HEK293 (cell line): ENCODE data around the gene NR3C2.

Experiments used
- CTCF ChIA-PET: fragments of 350-600 bp; formaldehyde crosslinking; extraction: SDS; loops from one replicate; lab custom pipeline; 2021; ENCODE audit warnings: antibody characterized with exemption; lab: Yijun Ruan, JAX
- POLR2A ChIA-PET: fragments of 300-600 bp; formaldehyde crosslinking; extraction: SDS; loops from one replicate; lab custom pipeline; 2020; ENCODE audit warnings: antibody characterized with exemption, inconsistent platforms; lab: Yijun Ruan, JAX
- H3K27ac ChIP-seq: fragments of 200-500 bp; sonication (Bioruptor generic); 2 replicates; pipeline ENCODE4 v1.5.1; 2014; ENCODE audit warnings: low read depth, low read length, control low read depth, inconsistent platforms; ENCODE audit errors: extremely low read depth
- H3K36me3 ChIP-seq, 2 experiments: fragments of 200-500 bp in 1 of 2; sonication (Bioruptor generic) in 1 of 2; 1 replicate in 1 of 2; 2 replicates in 1 of 2; pipeline ENCODE4 v1.5.1; 2014 to 2017; ENCODE audit warnings: inconsistent platforms in 2 of 2, low read length in 2 of 2; ENCODE audit not compliant: control insufficient read depth in 2 of 2, insufficient read depth in 1 of 2
- H3K4me1 ChIP-seq: fragments of 200-500 bp; sonication (Bioruptor generic); 2 replicates; pipeline ENCODE4 v1.5.1; 2014; ENCODE audit warnings: mild to moderate bottlenecking, low read length, inconsistent platforms; ENCODE audit not compliant: control insufficient read depth, insufficient read depth
- H3K4me3 ChIP-seq: 2 replicates; pipeline ENCODE4 v1.5.1; 2011; ENCODE audit warnings: low read depth, mild to moderate bottlenecking, control low read depth, low read length, moderate library complexity
- H3K9me3 ChIP-seq: fragments of 200-500 bp; sonication (Bioruptor generic); 2 replicates; pipeline ENCODE4 v1.5.1; 2014; ENCODE audit warnings: low read depth, low read length, inconsistent platforms; ENCODE audit not compliant: control insufficient read depth, insufficient read depth
- GFI1B ChIP-seq: fragments of 450-650 bp; formaldehyde crosslinking; IDR thresholded peaks from 2 replicates; pipeline ENCODE4 v1.5.1; 2016; ENCODE audit warnings: missing biosample characterization, missing genetic modification characterization
- GLI4 ChIP-seq: fragments of 450-650 bp; formaldehyde crosslinking; IDR thresholded peaks from 2 replicates; pipeline ENCODE4 v1.5.1; 2016; ENCODE audit warnings: missing biosample characterization, missing genetic modification characterization
- MEIS1 ChIP-seq: sonication (generic); formaldehyde crosslinking; IDR thresholded peaks from 2 replicates; pipeline ENCODE4 v1.8.1; 2022; ENCODE audit warnings: missing genetic modification reagents, mild to moderate bottlenecking, borderline replicate concordance
- TRIM28 ChIP-seq: IDR thresholded peaks from 2 replicates; pipeline ENCODE4 v1.6.1; 2011; ENCODE audit warnings: low read length, control low read depth, borderline replicate concordance
- ZFHX2 ChIP-seq: fragments of 450-650 bp; formaldehyde crosslinking; conservative IDR thresholded peaks from 2 replicates; pipeline ENCODE4 v1.5.1; 2016; ENCODE audit warnings: missing biosample characterization, missing genetic modification characterization
- ZFP41 ChIP-seq: fragments of 450-650 bp; formaldehyde crosslinking; IDR thresholded peaks from 2 replicates; pipeline ENCODE4 v1.5.1; 2016; ENCODE audit warnings: missing biosample characterization, missing genetic modification characterization, borderline replicate concordance
- ZNF114 ChIP-seq: fragments of 450-650 bp; formaldehyde crosslinking; IDR thresholded peaks from 2 replicates; pipeline ENCODE4 v1.5.0; 2017; ENCODE audit warnings: missing biosample characterization, missing genetic modification characterization
- ZNF121 ChIP-seq: fragments of 450-650 bp; formaldehyde crosslinking; IDR thresholded peaks from 2 replicates; pipeline ENCODE4 v1.5.1; 2016; ENCODE audit warnings: missing biosample characterization, missing genetic modification characterization
- ZNF132 ChIP-seq: fragments of 450-650 bp; formaldehyde crosslinking; IDR thresholded peaks from 2 replicates; pipeline ENCODE4 v1.5.1; 2017; ENCODE audit warnings: missing biosample characterization, missing genetic modification characterization, borderline replicate concordance
- ZNF138 ChIP-seq: fragments of 450-650 bp; formaldehyde crosslinking; IDR thresholded peaks from 2 replicates; pipeline ENCODE4 v1.5.1; 2016; ENCODE audit warnings: missing biosample characterization, missing genetic modification characterization, borderline replicate concordance
- ZNF157 ChIP-seq: fragments of 450-650 bp; formaldehyde crosslinking; IDR thresholded peaks from 2 replicates; pipeline ENCODE4 v1.5.1; 2016; ENCODE audit warnings: missing biosample characterization, missing genetic modification characterization
- ZNF19 ChIP-seq: fragments of 450-650 bp; formaldehyde crosslinking; IDR thresholded peaks from 2 replicates; pipeline ENCODE4; 2016; ENCODE audit warnings: missing biosample characterization, missing genetic modification characterization, low read depth
- ZNF211 ChIP-seq: fragments of 450-650 bp; formaldehyde crosslinking; IDR thresholded peaks from 2 replicates; pipeline ENCODE4 v1.5.1; 2016; ENCODE audit warnings: low read depth, missing biosample characterization, missing genetic modification characterization
- ZNF23 ChIP-seq: fragments of 450-650 bp; formaldehyde crosslinking; IDR thresholded peaks from 2 replicates; pipeline ENCODE4 v1.5.1; 2016; ENCODE audit warnings: missing biosample characterization, missing genetic modification characterization, borderline replicate concordance
- ZNF266 ChIP-seq: fragments of 450-650 bp; formaldehyde crosslinking; IDR thresholded peaks from 2 replicates; pipeline ENCODE4 v1.5.1; 2016; ENCODE audit warnings: missing biosample characterization, missing genetic modification characterization, low read depth
- ZNF292 ChIP-seq: fragments of 450-650 bp; formaldehyde crosslinking; IDR thresholded peaks from 2 replicates; pipeline ENCODE4 v1.5.1; 2016; ENCODE audit warnings: low read depth, missing biosample characterization, missing genetic modification characterization, borderline replicate concordance
- ZNF354C ChIP-seq: fragments of 450-650 bp; formaldehyde crosslinking; IDR thresholded peaks from 2 replicates; pipeline ENCODE4 v1.5.1; 2016; ENCODE audit warnings: missing biosample characterization, missing genetic modification characterization, low read depth, borderline replicate concordance
- ZNF366 ChIP-seq: fragments of 450-650 bp; formaldehyde crosslinking; conservative IDR thresholded peaks from 2 replicates; pipeline ENCODE4 v1.5.1; 2016; ENCODE audit warnings: missing biosample characterization, missing genetic modification characterization
- ZNF433 ChIP-seq: fragments of 450-650 bp; formaldehyde crosslinking; IDR thresholded peaks from 2 replicates; pipeline ENCODE4 v1.5.1; 2016; ENCODE audit warnings: missing biosample characterization, missing genetic modification characterization, low read depth
- ZNF521 ChIP-seq: fragments of 450-650 bp; formaldehyde crosslinking; IDR thresholded peaks from 2 replicates; pipeline ENCODE4 v1.5.1; 2017; ENCODE audit warnings: missing biosample characterization, mild to moderate bottlenecking, missing genetic modification characterization
- ZNF549 ChIP-seq: fragments of 450-650 bp; IDR thresholded peaks from 2 replicates; pipeline ENCODE4 v1.5.1; 2018; ENCODE audit warnings: missing biosample characterization, missing genetic modification characterization, mild to moderate bottlenecking, inconsistent platforms, moderate library complexity
- ZNF560 ChIP-seq: fragments of 450-650 bp; formaldehyde crosslinking; IDR thresholded peaks from 2 replicates; pipeline ENCODE4 v1.5.1; 2017; ENCODE audit warnings: missing biosample characterization, missing genetic modification characterization, borderline replicate concordance
- ZNF624 ChIP-seq: fragments of 450-650 bp; formaldehyde crosslinking; IDR thresholded peaks from 2 replicates; pipeline ENCODE4 v1.5.1; 2017; ENCODE audit warnings: missing biosample characterization, missing genetic modification characterization
- ZNF747 ChIP-seq: fragments of 450-650 bp; formaldehyde crosslinking; IDR thresholded peaks from 2 replicates; pipeline ENCODE4 v1.5.1; 2016; ENCODE audit warnings: missing biosample characterization, missing genetic modification characterization
- ZNF830 ChIP-seq: fragments of 450-650 bp; IDR thresholded peaks from 2 replicates; pipeline ENCODE4 v1.5.0; 2018; ENCODE audit warnings: missing biosample characterization, missing genetic modification characterization, low read depth, mild to moderate bottlenecking, moderate library complexity
- ZNF837 ChIP-seq: fragments of 450-650 bp; formaldehyde crosslinking; IDR thresholded peaks from 2 replicates; pipeline ENCODE4 v1.5.1; 2016; ENCODE audit warnings: missing biosample characterization, missing genetic modification characterization
- TF ChIP-seq, protein P1 (sequence below): fragments of 450-650 bp; formaldehyde crosslinking; IDR thresholded peaks from 2 replicates; pipeline ENCODE4; 2016; ENCODE audit warnings: missing biosample characterization, missing genetic modification characterization
- TF ChIP-seq, protein P2 (sequence below): fragments of 450-650 bp; formaldehyde crosslinking; IDR thresholded peaks from 2 replicates; pipeline ENCODE4 v1.5.1; 2017; ENCODE audit warnings: missing biosample characterization, missing genetic modification characterization
- TF ChIP-seq, protein P3 (sequence below): fragments of 450-650 bp; formaldehyde crosslinking; IDR thresholded peaks from 2 replicates; pipeline ENCODE4 v1.5.1; 2016; ENCODE audit warnings: missing biosample characterization, missing genetic modification characterization, low read depth
- TF ChIP-seq, protein P4 (sequence below): fragments of 450-650 bp; formaldehyde crosslinking; IDR thresholded peaks from 2 replicates; pipeline ENCODE4 v1.5.1; 2016; ENCODE audit warnings: missing biosample characterization, missing genetic modification characterization
- TF ChIP-seq, protein P5 (sequence below): fragments of 450-650 bp; formaldehyde crosslinking; IDR thresholded peaks from 2 replicates; pipeline ENCODE4 v1.5.1; 2016; ENCODE audit warnings: missing biosample characterization, missing genetic modification characterization

The NR3C2 gene

DNA sequence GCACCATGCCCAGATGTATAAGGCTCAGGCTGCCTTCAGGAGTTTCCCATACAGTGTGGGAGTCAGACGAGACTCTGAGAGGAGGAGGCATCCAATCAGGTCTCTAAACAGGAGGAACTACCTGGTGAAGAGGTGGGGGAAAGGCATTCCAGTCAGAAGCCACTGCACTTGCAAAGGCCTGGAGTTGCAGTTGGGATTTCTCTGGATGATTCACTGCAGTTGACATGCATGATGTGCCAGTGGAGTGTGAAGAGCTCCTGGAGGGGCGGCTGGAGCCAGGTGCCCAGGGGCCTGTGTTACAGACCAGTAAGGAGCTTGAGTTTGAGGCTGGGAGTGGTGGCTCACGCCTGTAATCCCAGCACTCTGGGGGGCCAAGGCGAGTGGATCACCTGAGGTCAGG, 371.2 kb downstream of the NR3C2 start:
- Histone ChIP-seq H3K27ac (no peak overlapping the region), H3K4me3 (no peak overlapping the region), H3K9me3 (no peaks in the 10 kb centered on the region), H3K4me1 (no peaks in the 10 kb centered on the region)
- ChIA-PET CTCF (interaction anchor here (0.7 kb wide), 1 partner anchor 523 kb away, joined by 3 read pairs; no protein-coding TSS in a partner anchor), POLR2A (no interaction called here)
- no peak for TF ChIP-seq ZNF132 (tag by site-specific recombination)
- no peak for TF ChIP-seq ZNF837
- no peak for TF ChIP-seq ZNF747 (tag by site-specific recombination)
- TF ChIP-seq, protein P1, sequence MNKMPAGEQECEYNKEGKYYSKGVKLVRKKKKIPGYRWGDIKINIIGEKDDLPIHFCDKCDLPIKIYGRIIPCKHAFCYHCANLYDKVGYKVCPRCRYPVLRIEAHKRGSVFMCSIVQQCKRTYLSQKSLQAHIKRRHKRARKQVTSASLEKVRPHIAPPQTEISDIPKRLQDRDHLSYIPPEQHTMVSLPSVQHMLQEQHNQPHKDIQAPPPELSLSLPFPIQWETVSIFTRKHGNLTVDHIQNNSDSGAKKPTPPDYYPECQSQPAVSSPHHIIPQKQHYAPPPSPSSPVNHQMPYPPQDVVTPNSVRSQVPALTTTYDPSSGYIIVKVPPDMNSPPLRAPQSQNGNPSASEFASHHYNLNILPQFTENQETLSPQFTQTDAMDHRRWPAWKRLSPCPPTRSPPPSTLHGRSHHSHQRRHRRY (tag by site-specific recombination): no peak
- no peak for TF ChIP-seq TRIM28
- no peak for TF ChIP-seq ZNF624 (tag by site-specific recombination)
- TF ChIP-seq ZNF266: no peak
- no peak for TF ChIP-seq ZNF830 (tag by site-specific recombination)
- TF ChIP-seq ZNF560 (tag by site-specific recombination): no peak
- no peak for TF ChIP-seq ZNF121 (tag by site-specific recombination)
- TF ChIP-seq ZFHX2: no peak
- TF ChIP-seq, protein P2, sequence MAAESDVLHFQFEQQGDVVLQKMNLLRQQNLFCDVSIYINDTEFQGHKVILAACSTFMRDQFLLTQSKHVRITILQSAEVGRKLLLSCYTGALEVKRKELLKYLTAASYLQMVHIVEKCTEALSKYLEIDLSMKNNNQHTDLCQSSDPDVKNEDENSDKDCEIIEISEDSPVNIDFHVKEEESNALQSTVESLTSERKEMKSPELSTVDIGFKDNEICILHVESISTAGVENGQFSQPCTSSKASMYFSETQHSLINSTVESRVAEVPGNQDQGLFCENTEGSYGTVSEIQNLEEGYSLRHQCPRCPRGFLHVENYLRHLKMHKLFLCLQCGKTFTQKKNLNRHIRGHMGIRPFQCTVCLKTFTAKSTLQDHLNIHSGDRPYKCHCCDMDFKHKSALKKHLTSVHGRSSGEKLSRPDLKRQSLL (tag by site-specific recombination): no peak
- no peak for TF ChIP-seq GFI1B
- no peak for TF ChIP-seq ZNF292 (tag by site-specific recombination)
- no peak for TF ChIP-seq ZNF114 (tag by site-specific recombination)
- TF ChIP-seq, protein P3, sequence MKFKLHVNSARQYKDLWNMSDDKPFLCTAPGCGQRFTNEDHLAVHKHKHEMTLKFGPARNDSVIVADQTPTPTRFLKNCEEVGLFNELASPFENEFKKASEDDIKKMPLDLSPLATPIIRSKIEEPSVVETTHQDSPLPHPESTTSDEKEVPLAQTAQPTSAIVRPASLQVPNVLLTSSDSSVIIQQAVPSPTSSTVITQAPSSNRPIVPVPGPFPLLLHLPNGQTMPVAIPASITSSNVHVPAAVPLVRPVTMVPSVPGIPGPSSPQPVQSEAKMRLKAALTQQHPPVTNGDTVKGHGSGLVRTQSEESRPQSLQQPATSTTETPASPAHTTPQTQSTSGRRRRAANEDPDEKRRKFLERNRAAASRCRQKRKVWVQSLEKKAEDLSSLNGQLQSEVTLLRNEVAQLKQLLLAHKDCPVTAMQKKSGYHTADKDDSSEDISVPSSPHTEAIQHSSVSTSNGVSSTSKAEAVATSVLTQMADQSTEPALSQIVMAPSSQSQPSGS (tag by site-specific recombination): no peak
- TF ChIP-seq ZNF549: no peak
- TF ChIP-seq MEIS1 (CRISPR knock-in tag): no peak
- TF ChIP-seq, all 188 proteins: peak for 0
- peaks cover 0 to 10% of the 10 kb centered on the region in 2 experiments; a peak in 1 of 3 replicates for H3K36me3 ChIP-seq

DNA sequence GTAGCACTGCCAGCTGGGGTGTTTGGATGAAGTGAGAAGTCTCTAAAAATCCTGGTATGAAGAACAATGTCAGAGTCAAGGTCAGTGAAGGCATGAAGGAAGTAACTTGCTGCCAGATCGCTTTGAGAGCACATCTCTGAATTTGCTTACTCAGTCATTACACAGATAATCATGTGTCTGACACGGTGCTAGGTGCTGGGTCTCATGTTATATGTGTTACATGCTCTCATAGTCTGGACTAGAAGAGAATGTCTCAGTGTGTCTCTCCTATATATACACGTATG, 372.4 kb downstream of the NR3C2 start:
- POLR2A ChIA-PET: no interaction called here
- Histone ChIP-seq H3K27ac (no peak overlapping the region), H3K4me3 (no peak overlapping the region), H3K4me1 (no peaks in the 10 kb centered on the region), H3K36me3 (peaks cover 0 to 10% of the 10 kb centered on the region in 2 experiments; a peak in 1 of 3 replicates), H3K9me3 (no peaks in the 10 kb centered on the region)
- CTCF ChIA-PET: no interaction called here
- TF ChIP-seq ZNF23 (tag by site-specific recombination) (no peak), ZNF157 (tag by site-specific recombination) (no peak), ZFP41 (tag by site-specific recombination) (no peak), ZNF433 (tag by site-specific recombination) (no peak), ZNF19 (tag by site-specific recombination) (no peak), ZNF211 (tag by site-specific recombination) (no peak), ZNF521 (tag by site-specific recombination) (no peak), ZNF354C (tag by site-specific recombination) (no peak), GLI4 (tag by site-specific recombination) (no peak), ZNF138 (tag by site-specific recombination) (no peak), ZNF366 (no peak)
- TF ChIP-seq, protein P4, sequence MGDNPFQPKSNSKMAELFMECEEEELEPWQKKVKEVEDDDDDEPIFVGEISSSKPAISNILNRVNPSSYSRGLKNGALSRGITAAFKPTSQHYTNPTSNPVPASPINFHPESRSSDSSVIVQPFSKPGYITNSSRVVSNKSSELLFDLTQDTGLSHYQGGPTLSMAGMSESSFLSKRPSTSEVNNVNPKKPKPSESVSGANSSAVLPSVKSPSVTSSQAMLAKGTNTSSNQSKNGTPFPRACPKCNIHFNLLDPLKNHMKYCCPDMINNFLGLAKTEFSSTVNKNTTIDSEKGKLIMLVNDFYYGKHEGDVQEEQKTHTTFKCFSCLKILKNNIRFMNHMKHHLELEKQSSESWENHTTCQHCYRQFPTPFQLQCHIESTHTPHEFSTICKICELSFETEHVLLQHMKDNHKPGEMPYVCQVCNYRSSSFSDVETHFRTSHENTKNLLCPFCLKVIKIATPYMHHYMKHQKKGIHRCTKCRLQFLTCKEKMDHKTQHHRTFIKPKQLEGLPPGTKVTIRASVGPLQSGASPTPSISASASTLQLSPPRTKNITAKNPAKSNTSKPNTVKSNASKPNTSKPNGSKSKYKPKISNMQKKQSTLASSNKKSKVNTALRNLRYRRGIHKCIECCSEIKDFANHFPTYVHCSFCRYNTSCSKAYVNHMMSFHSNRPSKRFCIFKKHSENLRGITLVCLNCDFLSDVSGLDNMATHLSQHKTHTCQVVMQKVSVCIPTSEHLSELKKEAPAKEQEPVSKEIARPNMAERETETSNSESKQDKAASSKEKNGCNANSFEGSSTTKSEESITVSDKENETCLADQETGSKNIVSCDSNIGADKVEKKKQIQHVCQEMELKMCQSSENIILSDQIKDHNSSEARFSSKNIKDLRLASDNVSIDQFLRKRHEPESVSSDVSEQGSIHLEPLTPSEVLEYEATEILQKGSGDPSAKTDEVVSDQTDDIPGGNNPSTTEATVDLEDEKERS: no peak
- TF ChIP-seq, protein P5, sequence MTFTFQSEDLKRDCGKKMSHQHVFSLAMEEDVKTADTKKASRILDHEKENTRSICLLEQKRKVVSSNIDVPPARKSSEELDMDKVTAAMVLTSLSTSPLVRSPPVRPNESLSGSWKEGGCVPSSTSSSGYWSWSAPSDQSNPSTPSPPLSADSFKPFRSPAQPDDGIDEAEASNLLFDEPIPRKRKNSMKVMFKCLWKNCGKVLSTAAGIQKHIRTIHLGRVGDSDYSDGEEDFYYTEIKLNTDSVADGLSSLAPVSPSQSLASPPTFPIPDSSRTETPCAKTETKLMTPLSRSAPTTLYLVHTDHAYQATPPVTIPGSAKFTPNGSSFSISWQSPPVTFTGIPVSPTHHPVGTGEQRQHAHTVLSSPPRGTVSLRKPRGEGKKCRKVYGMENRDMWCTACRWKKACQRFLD (tag by site-specific recombination): no peak
